Measurements from ENCODE around the gene TUBB6.

DNA sequence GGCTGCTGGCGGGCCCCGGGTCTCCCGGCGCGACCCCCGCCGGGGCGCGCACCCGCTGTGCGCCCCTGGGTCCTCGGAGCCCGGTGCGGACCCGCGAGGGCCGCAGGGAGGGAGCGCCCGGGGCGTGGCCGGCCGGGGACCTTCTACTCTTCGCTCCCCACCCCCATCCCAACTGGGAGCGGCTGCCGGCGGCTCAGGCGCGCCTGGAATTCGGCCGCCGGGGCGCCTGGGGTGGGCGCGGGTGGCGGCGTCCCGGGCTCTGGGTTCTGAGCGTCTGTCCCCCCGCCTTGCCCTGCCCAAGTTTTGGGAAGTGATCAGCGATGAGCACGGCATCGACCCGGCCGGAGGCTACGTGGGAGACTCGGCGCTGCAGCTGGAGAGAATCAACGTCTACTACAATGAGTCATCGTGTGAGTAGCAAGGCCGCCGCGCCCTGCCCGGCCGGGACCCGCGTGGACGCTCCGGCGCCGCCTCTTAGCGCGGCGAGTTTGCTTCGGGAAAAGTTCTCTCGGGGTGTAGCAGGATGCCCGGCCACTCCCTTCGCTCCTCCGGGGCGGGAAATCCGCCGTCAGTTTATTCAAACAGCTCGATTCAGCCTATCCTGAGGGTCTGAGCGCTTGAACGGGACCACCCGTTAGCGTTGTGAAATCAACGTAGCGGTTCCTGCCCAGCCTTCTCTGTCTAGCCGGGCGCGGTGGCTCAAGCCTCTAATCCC, 502 bp downstream of the TUBB6 start:
- TF ChIP-seq GATA2 (IDR thresholded peaks at IDR 0.05; ENCODE audit: low read depth, low read length) (no peak), GATA3 (IDR thresholded peaks at IDR 0.05; ENCODE audit: low read depth, low read length) (no peak)

All from SH-SY5Y (cell line).